HL-60 (cell line): ENCODE data around the gene CCNY.
"Not testable (repeated sequence)": the region's sequence is repeated elsewhere in the genome, so short reads cannot be mapped to it uniquely, and the experiment has no call there.

Source experiments
- DNase-seq, 2 experiments: peaks; one replicate each; pipeline ENCODE4 v3.0.0-alpha.2; 2010 to 2020; ENCODE audit warnings: low read depth in 1 of 2, low spot score in 1 of 2
- H3K27ac ChIP-seq: fragments of 250-450 bp; sonication (Bioruptor Pico); replicated peaks from 2 replicates; pipeline ENCODE4 v1.5.1; 2020; ENCODE audit warnings: mild to moderate bottlenecking, moderate library complexity
- H3K27me3 ChIP-seq: fragments of 250-450 bp; sonication (Bioruptor Pico); 2 replicates; pipeline ENCODE4 v1.5.1; 2021; ENCODE audit warnings: mild to moderate bottlenecking, moderate library complexity; ENCODE audit not compliant: insufficient read depth, poor library complexity, severe bottlenecking
- H3K4me3 ChIP-seq: replicated peaks from 2 replicates; pipeline ENCODE4 v1.5.1; 2011; ENCODE audit warnings: mild to moderate bottlenecking, control low read depth, low read length; ENCODE audit not compliant: insufficient read depth
- GABPA ChIP-seq: IDR thresholded peaks from 2 replicates; pipeline ENCODE4 v1.6.1; 2012; ENCODE audit warnings: low read depth
- POLR2AphosphoS5 ChIP-seq: IDR thresholded peaks from 2 replicates; pipeline ENCODE4 v1.6.1; 2012; ENCODE audit warnings: low read depth
- SPI1 ChIP-seq: IDR thresholded peaks from 2 replicates; pipeline ENCODE4 v1.6.1; 2012; ENCODE audit warnings: low read depth, mild to moderate bottlenecking, borderline replicate concordance
- TF ChIP-seq, protein P1 (sequence below): IDR thresholded peaks from 2 replicates; pipeline ENCODE4 v1.6.1; 2012; ENCODE audit warnings: low read depth; ENCODE audit not compliant: insufficient replicate concordance
- TF ChIP-seq, protein P2 (sequence below): IDR thresholded peaks from one replicate; pipeline ENCODE4 v1.5.1; 2011; ENCODE audit warnings: low read length, control low read depth, inconsistent platforms; ENCODE audit not compliant: insufficient read depth

Gene CCNY

DNA sequence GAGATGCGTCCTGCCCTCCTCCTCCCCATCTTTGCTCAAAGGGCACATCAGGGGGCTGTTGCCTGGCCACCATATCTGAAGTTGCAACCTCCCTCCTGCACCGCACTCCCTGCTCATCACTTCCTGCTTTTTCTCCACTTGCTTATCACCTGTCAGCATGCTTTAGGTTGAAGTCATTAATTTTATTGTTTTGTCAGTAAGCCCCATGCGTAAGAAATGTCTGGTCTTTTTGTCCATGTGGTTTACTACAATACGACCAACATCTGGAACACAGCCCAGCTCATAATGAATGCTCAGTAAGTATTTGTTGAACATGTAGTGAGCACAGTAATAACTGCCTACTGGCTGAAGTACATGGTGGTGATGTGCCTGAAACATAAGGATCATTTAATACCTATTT, 197.3 kb downstream of the CCNY start:
- Histone ChIP-seq H3K27ac (no peak overlapping the region), H3K4me3 (no peak overlapping the region), H3K27me3 (no peaks in the 10 kb centered on the region)
- TF ChIP-seq GABPA (no peak), POLR2AphosphoS5 (no peak), SPI1 (no peak)
- TF ChIP-seq, protein P1, sequence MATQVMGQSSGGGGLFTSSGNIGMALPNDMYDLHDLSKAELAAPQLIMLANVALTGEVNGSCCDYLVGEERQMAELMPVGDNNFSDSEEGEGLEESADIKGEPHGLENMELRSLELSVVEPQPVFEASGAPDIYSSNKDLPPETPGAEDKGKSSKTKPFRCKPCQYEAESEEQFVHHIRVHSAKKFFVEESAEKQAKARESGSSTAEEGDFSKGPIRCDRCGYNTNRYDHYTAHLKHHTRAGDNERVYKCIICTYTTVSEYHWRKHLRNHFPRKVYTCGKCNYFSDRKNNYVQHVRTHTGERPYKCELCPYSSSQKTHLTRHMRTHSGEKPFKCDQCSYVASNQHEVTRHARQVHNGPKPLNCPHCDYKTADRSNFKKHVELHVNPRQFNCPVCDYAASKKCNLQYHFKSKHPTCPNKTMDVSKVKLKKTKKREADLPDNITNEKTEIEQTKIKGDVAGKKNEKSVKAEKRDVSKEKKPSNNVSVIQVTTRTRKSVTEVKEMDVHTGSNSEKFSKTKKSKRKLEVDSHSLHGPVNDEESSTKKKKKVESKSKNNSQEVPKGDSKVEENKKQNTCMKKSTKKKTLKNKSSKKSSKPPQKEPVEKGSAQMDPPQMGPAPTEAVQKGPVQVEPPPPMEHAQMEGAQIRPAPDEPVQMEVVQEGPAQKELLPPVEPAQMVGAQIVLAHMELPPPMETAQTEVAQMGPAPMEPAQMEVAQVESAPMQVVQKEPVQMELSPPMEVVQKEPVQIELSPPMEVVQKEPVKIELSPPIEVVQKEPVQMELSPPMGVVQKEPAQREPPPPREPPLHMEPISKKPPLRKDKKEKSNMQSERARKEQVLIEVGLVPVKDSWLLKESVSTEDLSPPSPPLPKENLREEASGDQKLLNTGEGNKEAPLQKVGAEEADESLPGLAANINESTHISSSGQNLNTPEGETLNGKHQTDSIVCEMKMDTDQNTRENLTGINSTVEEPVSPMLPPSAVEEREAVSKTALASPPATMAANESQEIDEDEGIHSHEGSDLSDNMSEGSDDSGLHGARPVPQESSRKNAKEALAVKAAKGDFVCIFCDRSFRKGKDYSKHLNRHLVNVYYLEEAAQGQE, result no peak
- TF ChIP-seq, protein P2, sequence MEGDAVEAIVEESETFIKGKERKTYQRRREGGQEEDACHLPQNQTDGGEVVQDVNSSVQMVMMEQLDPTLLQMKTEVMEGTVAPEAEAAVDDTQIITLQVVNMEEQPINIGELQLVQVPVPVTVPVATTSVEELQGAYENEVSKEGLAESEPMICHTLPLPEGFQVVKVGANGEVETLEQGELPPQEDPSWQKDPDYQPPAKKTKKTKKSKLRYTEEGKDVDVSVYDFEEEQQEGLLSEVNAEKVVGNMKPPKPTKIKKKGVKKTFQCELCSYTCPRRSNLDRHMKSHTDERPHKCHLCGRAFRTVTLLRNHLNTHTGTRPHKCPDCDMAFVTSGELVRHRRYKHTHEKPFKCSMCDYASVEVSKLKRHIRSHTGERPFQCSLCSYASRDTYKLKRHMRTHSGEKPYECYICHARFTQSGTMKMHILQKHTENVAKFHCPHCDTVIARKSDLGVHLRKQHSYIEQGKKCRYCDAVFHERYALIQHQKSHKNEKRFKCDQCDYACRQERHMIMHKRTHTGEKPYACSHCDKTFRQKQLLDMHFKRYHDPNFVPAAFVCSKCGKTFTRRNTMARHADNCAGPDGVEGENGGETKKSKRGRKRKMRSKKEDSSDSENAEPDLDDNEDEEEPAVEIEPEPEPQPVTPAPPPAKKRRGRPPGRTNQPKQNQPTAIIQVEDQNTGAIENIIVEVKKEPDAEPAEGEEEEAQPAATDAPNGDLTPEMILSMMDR, result no peak
- DNase-seq, result no peak

DNA sequence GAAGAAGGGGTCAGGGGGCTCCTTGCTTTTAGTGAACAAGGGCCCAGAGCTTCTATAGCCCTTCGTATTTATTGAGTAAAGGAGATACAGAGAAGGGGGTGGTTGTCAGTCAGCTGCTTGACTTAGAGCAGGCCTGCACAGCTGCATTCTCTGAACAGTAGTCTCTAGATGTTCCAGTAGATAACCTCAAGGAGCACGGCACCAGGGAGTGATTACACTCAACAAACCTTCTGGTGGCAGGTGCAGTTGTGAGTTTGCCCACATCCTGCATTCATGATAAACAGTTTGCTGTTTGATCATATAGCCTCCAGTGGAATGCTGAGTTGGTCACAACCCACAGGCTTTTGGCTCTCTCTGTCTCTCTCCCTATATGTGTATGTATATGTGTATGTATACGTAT, 198.8 kb downstream of the CCNY start:
- DNase-seq, result no peak
- Histone ChIP-seq H3K27me3 (no peaks in the 10 kb centered on the region), H3K27ac (no peak overlapping the region), H3K4me3 (no peak overlapping the region)
- TF ChIP-seq SPI1 (no peak), GABPA (no peak), POLR2AphosphoS5 (no peak)
- TF ChIP-seq, protein P2, result no peak
- TF ChIP-seq, protein P1, result no peak

DNA sequence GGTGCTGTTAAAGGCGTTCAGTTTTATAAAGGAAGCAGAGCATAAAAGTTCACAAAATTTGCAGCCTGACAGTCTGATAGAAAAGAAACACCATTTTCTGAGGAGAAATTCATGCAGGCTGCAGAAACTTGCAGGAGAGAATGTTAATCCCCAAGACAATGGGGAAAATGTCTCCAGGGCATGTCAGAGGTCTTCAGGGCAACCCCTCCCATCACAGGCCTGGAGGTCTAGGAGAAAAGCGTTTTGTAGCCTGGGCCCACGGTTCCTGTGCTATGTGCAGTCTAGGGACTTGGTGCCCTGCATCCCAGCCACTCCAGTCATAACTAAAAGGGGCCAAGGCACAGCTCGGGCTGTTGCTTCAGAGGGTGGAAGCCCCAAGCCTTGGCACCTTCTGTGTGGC, 200.5 kb downstream of the CCNY start:
- no peak for DNase-seq
- Histone ChIP-seq H3K27me3 (no peaks in the 10 kb centered on the region), H3K4me3 (no peak overlapping the region), H3K27ac (no peak overlapping the region)
- no peak for TF ChIP-seq GABPA

DNA sequence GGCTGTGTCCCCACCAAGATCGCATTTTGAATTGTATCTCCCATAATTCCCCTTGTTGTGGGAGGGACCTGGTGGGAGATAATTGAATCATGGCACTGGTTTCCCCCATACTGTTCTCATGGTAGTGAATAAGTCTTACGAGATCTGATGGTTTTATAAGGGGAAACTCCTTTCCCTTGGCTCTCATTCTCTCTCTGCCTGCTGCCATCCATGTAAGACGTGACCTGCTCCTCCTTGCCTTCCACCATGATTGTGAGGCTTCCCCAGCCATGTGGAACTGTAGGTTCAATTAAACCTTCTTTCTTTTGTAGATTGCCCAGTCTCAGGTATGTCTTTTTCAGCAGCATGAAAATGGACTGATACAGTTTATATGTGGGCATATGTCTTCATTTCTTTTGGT, 201.6 kb downstream of the CCNY start:
- H3K4me3 ChIP-seq, DNase-seq, H3K27ac ChIP-seq, H3K27me3 ChIP-seq: not testable (repeated sequence)

DNA sequence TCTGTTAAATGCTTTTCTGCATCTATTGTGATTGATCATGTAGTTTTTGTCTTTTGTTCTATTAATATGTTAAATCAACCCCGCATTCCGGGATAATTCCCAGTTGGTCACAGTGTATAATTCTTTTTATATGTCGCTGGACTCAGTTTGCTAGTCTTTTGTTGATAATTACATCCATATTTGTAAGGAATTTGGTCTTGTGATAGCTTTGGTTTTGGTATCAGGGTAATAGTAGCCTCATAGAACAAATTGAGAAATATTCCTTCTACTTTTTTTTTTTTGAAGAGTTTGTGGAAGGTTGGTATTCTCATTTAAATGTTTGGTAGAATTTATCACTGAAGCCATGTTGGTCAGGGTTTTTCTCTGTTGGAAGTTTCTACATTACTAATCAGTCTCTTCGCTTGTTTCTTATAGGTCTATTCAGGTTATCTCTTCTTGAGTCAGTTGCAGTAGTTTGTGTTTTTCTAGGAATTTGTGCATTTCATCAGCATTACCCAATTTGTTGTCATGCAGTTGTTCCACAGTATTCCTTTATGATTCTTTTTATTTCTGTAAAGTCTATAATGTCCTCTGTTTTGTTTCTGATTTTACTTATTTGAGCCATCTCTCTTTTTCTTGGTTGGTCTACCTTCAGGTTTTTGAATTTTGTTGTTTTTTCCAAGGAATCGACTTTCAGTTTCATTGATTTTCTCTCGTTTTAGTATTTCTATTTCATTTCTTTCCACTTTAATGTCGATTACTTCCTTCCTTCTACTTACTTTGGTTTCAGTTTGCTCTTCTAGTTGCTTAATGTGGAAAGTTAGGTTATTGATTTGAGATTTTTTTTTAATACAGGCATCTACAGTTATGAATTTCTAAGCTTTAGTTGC, 204.2 kb downstream of the CCNY start:
- no peak for TF ChIP-seq SPI1
- TF ChIP-seq, protein P1, result no peak
- TF ChIP-seq GABPA, result no peak
- TF ChIP-seq, protein P2, result no peak
- TF ChIP-seq POLR2AphosphoS5, result no peak
- H3K4me3 ChIP-seq, result no peak overlapping the region
- H3K27me3 ChIP-seq, result no peaks in the 10 kb centered on the region
- no peak overlapping the region for H3K27ac ChIP-seq
- no peak for DNase-seq
